GM21447 (cell line): Measurements from ENCODE around the gene CD247.
A peak's percentile ranks its signal among the peaks of the same experiment; 100 is the strongest.

Experiments used
- ATAC-seq: cut with Tn5 transposase; IDR thresholded peaks from one replicate; pipeline ENCODE4 v1.9.1; 2021; ENCODE audit not compliant: unreplicated experiment

The CD247 gene

DNA sequence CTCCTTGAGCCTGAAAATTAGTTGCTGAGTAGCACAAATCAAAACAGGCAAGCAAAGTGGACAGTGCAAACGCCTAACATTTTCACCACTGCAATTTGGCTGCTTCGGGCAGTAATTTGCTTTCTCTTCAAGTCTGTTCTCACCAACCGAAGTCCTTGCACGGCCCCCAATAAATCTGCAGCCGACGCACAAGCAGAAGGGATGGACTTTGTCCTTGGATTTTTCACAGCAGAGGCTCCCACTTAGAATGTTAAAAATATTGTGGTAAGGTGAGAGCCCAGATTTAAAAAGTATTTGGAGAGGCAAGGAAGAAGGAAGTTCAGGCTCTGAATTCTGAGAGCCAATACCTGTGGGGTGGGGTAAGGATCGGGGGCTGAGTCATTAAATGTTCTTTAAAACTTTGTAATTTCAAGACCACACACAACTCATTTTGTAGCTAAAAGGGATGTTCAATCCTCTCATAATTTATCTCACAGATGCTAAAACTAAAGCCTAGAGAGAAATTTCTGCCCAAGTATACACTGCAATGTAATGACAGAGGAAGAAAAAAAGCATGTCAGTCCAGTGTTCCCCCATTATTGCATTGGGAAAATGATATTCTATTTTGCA, 6.2 kb downstream of the CD247 start:
- ATAC-seq = no peak

DNA sequence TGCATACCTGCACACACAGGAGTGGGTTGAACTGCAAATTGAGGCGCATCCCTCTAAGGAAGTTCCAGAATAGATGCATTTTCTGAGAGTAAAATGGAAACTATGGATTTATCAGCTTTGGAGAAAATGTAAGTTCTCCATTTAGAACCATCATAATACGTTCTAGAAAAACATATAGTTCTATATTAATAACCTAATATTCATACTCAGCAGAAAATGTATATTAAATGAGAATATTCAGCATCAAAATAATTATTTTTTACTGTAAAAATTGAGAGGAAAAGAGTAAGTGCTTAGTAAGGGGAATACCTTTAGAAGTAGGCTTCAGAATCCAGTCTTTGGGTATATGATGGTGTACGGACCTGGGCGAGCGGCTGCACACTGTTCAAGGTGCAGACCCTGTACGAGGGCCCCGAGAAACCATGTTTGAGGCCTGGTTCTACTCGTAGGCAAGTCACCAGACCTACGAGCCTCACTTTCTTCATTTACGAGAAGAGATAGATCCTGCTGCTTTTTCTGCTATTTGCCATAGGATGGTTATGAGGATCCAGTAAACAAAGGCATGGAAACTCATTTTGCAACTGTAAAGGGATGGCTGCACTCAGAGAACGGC, 6.8 kb downstream of the CD247 start:
- no peak for ATAC-seq

DNA sequence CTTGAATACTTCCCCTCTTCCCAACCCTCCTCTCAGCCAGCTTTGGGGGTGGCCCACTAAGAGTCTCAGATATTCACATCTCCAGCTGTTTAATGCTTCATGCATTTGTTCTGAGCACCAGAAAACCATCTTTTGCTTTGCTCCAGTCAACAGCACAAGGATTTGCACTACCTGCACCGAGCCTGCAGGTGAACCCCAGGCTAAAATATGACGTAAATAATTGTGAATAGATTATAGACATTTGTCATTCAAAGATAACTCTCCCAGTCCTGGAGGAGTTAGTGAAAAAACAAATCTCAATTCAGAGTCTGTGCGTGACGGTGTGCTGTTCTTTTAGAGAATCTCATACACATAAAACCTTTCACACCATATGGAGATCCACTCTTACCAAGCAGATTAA, 7.4 kb downstream of the CD247 start:
- ATAC-seq = no peak

- ATAC-seq = no peak
Observed at GRCh38 chr1:167510244-167510643, 8.1 kb downstream of the CD247 start.

- no peak for ATAC-seq
Observed at GRCh38 chr1:167509587-167509986, 8.7 kb downstream of the CD247 start.

GRCh38 chr1:167507719-167508118, 10.6 kb downstream of the CD247 start:
- no peak for ATAC-seq

- ATAC-seq = no peak
Observed at GRCh38 chr1:167504467-167504827, 13.9 kb downstream of the CD247 start.

DNA sequence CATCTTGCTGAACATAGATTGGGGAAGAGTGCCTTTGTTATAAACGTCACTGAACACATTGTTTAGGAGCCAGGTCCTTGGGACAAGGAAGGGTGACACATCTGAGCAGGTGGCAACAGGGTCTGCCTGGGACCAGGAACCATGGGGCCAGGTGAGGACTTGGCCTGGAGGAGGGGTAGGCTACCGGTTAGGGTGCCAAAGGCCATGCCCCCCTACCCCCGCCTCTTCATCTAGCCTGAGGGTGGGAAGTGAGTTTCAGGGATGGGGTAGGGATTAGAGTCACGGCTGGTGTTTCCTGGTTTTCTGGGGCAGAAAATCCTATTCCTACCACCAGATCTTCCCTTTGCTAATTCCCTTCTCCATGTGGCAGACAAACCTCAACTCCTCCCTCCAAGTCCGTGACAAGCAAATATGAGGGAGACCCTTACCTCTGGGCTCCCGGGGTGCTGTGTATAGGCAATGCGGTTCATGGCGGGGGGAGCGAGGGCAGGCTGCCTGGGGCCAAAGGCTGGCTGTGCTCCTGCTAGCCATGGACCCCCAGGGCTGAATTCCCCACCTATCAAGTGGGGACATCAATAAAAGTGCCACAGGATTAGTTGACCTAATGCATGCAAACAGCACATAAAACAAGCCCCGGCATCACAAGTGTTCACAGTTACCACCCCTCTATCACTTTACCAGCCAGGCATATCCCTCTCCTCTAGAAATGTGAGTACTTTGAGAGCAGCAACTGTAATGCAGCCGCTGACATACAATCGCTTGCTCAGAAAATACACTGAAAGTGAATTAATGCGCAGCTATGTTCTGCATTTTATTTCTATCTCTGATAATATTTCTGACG, 14.5 kb downstream of the CD247 start:
- ATAC-seq = no peak

DNA sequence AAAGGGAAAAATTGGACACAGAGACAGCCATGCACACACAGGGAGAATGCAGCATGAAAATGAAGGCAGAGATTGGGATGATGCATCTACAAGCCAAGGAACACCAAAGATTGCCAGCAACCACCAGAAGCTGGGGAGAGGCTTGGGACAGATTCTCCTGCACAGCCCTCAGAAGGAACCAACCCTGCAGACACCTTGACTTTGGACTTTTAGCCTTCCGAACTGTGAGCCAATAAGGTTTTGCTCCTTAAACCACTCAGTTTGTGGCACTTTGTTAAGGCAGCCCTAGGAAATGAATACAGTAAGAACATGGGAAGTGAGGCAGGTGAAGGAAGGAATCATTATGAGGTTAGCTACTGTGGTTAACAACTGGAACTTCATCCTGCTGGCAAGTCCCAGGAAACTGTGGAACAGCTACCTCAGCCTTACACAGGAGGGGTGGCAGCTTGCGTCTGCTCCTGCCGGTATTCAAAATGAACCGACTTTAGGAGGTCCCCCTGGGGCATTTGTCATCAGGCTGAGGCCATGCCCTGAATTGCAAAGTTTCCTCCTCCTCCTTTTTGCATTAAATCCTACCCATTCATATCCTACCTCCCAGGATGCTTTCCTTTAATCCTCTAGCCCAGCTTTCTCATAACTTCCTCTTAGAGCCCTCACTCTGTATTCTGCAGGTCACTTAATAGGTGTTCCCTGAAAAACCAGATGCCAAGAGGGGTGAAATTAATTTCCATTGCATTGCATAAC, 15.4 kb downstream of the CD247 start:
- no peak for ATAC-seq

- no peak for ATAC-seq
Observed at GRCh38 chr1:167502192-167502551, 16.2 kb downstream of the CD247 start.

DNA sequence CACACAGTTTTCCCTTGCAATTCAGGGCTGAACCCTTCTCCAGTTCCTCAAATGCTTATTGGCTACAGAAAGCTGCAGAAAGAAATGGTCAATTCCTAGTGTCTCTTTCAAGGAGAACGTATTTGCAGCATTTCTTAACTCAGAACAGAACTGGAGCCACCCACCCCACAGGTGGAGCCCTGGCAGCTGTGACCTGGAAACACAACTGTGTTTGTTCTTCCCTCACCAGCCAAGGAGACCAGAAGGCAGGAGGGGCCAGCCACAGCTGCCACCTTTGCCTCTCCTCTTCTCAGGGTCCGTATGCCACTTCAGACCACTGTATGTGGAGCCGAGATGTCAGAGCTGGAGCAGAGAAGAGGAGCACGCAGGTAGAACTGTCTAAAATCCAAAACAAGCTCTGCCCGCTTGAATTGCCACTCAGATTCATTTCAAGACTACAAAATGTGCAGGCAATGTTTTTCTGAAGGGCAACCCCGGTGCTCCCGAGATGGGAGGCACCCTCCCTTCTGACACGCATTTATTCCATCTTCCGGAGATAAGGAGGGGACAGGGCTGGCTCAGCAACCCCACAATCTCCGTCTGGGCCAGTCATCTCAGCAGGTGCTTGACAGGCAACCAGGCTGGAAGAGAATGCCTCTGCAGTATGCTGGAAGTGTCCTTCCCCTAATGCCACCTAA, 16.7 kb downstream of the CD247 start:
- no peak for ATAC-seq

DNA sequence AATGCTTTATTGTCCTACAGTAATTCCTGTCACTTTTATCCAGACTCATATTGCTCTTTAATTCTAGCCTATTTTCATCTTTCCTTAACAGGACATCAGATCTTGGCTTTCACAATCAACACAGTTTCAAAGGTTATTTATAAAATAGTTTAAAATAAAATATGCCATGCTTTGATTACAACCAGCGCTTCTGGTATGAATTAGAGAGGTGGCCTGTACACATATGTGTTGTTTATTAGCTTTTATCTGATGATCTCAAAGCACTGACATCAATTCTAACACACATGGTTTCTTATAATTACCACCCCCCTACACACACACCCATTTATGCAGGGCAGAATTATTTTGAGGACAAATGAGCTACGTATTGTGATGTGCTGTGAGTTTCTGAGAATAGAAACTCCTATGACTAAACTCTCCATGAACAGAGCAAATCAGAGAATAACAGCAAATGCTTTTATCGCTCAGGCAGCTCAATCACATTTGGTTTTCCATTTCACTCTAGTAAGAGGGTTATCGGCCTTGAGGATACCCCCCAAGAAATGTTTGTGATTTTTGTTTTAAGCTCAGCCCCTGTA, 18.0 kb downstream of the CD247 start:
- no peak for ATAC-seq

DNA sequence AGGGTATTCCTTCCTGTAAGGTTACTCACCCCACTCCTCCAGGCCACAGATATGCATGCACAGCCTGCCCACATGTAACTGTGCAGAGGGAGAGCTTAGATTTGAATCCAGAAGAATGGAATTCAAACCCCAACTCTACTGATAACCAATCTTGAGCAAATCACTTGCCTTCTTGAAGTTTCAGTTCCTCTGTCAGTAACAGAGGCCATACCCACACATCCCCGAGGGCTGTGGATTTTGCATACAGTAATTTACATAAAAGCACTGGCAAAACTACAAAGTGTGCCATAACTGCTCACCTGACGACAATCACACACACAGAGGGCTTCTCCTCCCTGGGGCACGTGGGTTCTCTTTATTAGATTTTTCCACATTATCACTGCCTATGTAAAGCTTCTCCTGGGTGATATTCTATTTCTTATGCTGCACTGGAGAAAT, 18.6 kb downstream of the CD247 start:
- ATAC-seq = peak; percentile 96

GRCh38 chr1:167499106-167499505, 19.2 kb downstream of the CD247 start:
- peak; percentile 9 for ATAC-seq

DNA sequence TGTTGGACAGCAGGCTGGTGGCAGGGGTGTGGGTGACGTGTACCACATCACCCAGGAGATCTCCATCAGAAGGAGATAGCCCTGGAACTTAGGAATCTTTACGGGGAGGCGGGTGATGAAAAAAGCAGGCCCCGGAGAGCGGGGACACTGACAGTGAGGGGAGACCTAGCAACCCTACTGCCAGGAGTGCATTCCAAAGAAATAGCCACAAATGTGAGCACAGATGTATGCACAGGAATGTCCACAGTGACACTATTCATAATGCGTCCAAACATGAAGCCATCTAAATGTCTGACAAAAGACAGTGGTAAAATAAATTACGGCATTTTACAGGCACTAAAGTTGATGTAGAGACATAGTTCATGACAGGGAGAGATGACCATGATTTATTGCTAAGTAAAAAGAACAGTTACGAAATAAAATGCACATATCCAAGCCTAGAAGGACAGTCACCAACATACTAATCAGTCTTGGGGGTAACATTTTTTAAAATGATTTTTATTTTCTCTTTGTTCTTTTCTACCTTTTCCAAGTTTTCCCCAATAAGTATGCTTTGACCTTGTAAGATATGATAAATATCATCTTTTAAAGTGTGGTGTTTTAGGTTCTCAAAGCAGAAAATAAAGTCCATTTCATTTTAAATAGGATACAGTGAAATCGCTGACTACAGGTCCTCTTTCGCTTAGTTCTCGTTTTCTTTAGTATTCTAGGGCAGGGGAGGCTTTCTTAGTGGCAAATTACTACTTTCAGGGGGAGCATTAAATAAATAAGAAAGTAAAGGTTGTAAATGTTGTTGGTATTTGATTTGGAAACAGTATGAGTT, 21.3 kb downstream of the CD247 start:
- ATAC-seq = no peak

DNA sequence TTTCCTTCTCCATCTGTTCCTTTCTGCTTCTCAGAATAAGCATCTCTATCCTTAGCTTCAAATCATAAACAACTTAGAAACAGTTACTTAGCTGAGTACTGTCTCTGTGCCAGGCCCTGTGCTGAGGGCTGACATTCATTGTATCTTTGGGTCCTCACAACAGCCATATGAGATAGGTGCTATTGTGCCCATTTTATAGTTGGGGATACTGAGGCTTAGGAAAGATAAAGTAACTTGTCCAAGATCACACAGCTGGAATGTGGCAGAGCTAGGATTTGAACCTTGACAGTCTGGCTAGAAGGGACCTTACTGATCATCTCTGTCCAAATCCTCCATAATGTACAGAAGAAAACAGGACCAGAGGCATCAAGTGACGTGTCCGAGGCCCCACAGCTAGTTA, 25.0 kb downstream of the CD247 start:
- ATAC-seq = no peak

- ATAC-seq = no peak
Observed at GRCh38 chr1:167492481-167492910, 25.8 kb downstream of the CD247 start.

DNA sequence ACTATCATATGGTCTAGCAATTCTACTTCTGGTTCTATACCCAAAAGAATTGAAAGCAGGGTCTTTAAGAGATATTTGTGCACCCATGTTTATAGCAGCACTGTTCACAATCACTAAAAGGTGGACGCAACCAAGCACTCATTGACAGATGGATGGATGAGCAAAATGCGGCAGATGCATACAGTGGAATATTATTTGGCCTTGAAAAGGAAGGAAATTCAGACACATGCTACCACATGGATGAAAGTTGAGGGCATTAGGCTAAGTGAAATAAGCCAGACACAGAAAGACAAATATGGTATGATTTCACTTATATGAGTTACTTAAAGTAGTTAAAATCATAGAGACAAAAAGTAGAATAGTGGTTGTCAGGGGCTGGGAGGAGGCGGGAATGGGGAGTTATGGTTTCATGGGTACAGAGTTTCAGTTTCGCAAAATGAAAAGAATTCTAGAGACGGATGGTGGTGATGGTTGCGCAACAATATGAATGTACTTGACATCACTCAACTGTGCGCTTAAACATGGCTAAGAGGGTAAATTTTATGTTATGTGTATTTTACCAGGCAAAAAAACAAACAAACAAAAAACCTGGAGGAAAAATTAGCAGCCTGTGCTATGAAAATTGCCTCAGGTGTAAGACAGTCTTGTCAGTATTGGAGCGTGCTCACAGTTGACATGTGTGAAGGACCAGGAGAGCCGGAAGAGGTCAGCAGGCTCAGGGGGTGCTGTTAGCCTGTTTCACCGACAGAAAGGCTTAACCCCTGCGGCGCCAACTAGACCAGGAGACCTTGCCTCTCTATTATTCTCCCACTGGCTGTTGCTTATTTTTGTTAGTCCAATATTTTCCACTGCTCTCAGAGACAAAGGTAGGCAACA, 26.5 kb downstream of the CD247 start:
- ATAC-seq = no peak

GRCh38 chr1:167490765-167491164, 27.6 kb downstream of the CD247 start:
- ATAC-seq = no peak
